ENCODE measurements around the gene MOB3B.

DNA sequence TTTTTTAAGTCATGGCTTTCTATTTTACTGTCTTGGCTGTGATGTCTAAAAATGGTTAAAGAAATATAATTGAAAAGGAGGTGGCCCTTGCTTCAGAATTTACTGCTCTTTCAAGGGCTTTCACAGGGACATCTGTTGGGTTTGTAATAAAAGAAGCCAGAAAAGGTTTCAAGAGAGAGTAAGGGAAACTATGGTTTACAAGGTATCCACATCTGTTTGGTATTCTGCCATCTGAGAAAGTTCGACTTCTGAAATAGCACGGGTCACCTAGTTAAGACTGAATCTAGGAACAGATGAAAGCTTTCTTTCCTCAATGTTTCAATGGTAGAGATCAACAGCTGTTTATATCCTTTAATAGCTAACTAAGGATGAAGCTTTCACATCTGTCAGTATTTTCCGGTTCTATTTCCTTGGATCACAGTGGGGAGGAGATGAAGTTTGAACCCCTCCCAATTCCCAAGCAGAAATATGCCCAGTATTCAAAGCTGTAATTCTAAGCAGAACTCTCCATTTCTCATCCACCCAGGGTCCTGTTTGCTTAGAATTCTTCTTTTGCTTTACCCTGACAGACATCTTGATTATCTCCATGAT is 78.3 kb downstream of the MOB3B start:
- TF ChIP-seq, protein P1, sequence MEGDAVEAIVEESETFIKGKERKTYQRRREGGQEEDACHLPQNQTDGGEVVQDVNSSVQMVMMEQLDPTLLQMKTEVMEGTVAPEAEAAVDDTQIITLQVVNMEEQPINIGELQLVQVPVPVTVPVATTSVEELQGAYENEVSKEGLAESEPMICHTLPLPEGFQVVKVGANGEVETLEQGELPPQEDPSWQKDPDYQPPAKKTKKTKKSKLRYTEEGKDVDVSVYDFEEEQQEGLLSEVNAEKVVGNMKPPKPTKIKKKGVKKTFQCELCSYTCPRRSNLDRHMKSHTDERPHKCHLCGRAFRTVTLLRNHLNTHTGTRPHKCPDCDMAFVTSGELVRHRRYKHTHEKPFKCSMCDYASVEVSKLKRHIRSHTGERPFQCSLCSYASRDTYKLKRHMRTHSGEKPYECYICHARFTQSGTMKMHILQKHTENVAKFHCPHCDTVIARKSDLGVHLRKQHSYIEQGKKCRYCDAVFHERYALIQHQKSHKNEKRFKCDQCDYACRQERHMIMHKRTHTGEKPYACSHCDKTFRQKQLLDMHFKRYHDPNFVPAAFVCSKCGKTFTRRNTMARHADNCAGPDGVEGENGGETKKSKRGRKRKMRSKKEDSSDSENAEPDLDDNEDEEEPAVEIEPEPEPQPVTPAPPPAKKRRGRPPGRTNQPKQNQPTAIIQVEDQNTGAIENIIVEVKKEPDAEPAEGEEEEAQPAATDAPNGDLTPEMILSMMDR (IDR thresholded peaks at IDR 0.05), result no peak
- no peak for TF ChIP-seq POLR2A (IDR thresholded peaks at IDR 0.05)
